Skeletal muscle satellite cell (primary cell): ENCODE results near the gene SETD6.

Experiments
- H3K27me3 ChIP-seq: 2 replicates; pipeline ENCODE4 v1.7.0; 2013; ENCODE audit warnings: low read length; ENCODE audit not compliant: control insufficient read depth, insufficient read depth
- H3K36me3 ChIP-seq: 2 replicates; pipeline ENCODE4 v1.7.0; 2013; ENCODE audit warnings: mild to moderate bottlenecking, control low read depth, low read length; ENCODE audit not compliant: insufficient read depth
- H3K4me1 ChIP-seq: 2 replicates; pipeline ENCODE4 v1.7.0; 2013; ENCODE audit warnings: low read length; ENCODE audit not compliant: control insufficient read depth, insufficient read depth
- H3K4me2 ChIP-seq: 2 replicates; pipeline ENCODE4 v1.7.0; 2013; ENCODE audit warnings: mild to moderate bottlenecking, low read length
- H3K4me3 ChIP-seq: 2 replicates; pipeline ENCODE4 v1.7.0; 2013; ENCODE audit warnings: low read length
- H3K9ac ChIP-seq: 2 replicates; pipeline ENCODE4 v1.7.0; 2013; ENCODE audit warnings: mild to moderate bottlenecking, low read depth, low read length, moderate library complexity
- H3K9me3 ChIP-seq: replicated peaks from 2 replicates; pipeline ENCODE4 v1.7.0; 2013; ENCODE audit warnings: mild to moderate bottlenecking, control low read depth, low read length

The SETD6 gene

DNA sequence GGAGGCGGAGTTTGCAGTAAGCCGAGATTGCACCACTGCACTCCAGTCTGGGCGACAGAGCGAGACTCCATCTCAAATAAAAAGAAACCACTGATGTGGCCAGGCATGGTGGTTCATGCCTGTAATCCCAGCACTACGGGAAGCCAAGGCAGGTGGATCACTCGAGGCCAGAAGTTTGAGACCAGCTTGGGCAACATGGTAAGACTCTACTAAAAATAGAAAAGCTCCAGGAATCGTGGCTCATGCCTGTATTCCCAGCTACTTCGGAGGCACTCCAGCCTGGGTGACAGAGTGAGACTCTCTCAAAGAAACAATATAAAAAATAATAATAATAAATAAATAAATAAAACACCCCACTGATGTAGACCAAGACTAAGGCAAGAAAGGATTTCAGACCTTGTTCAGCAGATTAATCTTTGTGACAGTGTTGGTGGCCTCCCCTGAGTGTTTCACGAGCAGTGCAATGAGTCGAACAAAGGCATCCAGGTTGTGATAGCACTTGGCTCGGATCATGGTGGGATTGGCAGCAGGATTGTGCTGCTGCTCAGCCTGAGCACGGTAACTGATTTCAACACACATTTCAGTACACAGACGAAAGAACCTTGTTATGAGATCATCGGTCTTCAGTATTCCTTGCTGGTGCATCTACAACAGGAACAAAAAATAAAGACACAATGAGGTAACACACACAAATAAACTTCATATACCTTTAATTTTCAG is 18.6 kb downstream of the SETD6 start:
- peaks cover 89% of the 10 kb centered on the region for H3K36me3 ChIP-seq
- no peak overlapping the region for H3K4me3 ChIP-seq
- H3K9ac ChIP-seq, result no peak overlapping the region

DNA sequence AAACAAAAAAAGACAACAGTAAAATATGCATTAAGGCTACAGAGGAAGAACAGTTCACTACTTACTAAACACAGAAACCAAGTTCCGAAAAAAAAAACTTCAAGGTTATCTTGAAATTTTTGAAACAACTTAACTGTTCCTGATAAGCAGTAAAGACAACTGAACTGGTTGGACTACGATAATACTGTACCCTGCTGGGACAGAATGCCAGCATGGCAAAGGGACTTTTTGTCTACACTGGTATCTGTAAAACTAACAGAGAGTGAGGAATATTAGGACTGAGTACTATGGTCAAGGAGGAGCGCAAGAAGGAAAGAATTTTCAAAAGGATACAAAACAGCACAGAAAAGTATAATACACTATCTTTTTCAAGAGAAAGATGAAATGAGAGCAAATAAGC is 19.8 kb downstream of the SETD6 start:
- Histone ChIP-seq H3K9me3 (no peaks in the 10 kb centered on the region), H3K4me2 (no peak overlapping the region), H3K27me3 (no peaks in the 10 kb centered on the region), H3K36me3 (peaks cover 90% of the 10 kb centered on the region), H3K4me3 (no peak overlapping the region), H3K4me1 (no peaks in the 10 kb centered on the region), H3K9ac (no peak overlapping the region)

More for the DNA sequence above, 18.6 kb downstream of the SETD6 start:
- Histone ChIP-seq H3K4me1 (no peaks in the 10 kb centered on the region), H3K9me3 (no peaks in the 10 kb centered on the region), H3K27me3 (no peaks in the 10 kb centered on the region), H3K4me2 (no peak overlapping the region)

DNA sequence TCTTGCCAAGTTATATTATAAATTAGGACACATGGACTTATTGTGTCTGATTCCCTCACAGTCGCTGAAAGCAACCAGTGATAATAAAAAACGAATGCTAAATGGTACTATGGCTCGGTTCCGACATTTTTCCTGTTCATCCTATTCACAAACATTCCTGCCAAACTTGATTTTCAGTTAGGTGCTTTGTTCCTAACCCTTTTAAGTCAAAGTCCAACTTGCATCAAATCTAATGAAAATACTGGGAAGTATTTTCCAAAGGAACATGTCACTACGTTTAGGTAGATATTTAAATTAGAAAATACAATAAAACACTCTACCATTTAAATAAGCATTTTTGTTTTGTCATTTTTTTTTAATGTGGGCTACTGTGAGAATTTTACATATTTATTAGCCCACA is 21.0 kb downstream of the SETD6 start:
- no peaks in the 10 kb centered on the region for H3K4me1 ChIP-seq
- H3K4me3 ChIP-seq, result no peak overlapping the region
- H3K27me3 ChIP-seq, result no peaks in the 10 kb centered on the region
- no peak overlapping the region for H3K4me2 ChIP-seq
- H3K9me3 ChIP-seq, result no peaks in the 10 kb centered on the region
- no peak overlapping the region for H3K9ac ChIP-seq
- peaks cover 89% of the 10 kb centered on the region for H3K36me3 ChIP-seq

DNA sequence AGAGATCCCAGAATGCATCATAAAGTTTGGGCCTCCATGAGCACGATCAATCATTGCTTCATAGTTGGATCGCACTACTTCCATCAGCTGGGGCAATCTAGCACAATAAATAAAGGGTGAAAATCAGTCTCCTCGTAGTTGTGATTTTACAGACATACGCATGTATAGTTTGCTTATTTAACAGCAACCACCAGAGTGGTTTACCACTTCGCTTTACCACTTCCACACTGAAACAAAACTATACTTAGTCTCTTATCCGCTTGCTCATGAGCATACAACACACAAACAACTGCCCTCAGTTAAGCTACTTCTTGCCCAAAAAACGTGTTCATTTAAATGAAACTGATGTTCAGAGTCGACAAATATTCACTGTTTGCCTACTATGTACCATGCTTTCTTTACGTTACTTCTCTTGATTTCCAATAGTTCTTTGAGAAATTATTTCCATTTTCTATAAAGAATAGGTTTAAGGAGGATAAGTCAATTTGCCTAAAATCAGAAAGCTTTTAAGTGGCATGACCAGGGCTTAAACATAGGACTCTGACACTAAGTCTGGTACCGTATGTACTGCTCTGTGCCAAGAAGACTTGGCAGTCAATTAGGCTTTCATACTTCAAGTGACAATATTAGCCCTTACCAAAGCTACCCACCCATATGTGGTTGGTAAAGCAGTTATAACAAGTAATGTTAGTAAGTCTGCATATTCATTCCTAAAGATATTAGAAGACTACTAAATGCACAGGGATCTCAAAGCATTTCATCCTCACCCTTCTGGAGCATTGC is 22.0 kb downstream of the SETD6 start:
- Histone ChIP-seq H3K27me3 (no peaks in the 10 kb centered on the region), H3K36me3 (peaks cover 89% of the 10 kb centered on the region), H3K9me3 (no peaks in the 10 kb centered on the region), H3K4me2 (no peak overlapping the region), H3K9ac (no peak overlapping the region), H3K4me1 (no peaks in the 10 kb centered on the region), H3K4me3 (no peak overlapping the region)

DNA sequence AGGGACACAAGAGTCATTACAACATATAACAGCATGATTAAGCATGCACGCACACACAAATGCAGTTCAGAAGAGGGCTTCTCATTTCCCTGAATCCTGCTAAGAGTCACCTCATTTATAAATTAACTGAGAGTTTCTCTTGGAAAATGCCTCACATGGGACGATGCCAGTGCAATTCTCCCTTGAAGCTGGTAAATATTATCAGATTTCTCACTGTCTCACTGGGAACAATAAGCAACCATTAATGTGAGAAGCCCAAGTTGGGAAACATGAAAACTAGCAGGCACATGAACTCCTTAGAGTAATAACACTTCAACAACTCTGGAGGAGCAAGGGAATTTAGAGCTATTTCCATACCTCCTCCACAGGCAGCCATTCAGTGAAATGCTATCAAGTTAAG is 26.4 kb downstream of the SETD6 start:
- Histone ChIP-seq H3K27me3 (no peaks in the 10 kb centered on the region), H3K9me3 (no peaks in the 10 kb centered on the region), H3K4me2 (no peak overlapping the region), H3K9ac (no peak overlapping the region), H3K4me1 (no peaks in the 10 kb centered on the region), H3K36me3 (peaks cover 95% of the 10 kb centered on the region), H3K4me3 (no peak overlapping the region)

DNA sequence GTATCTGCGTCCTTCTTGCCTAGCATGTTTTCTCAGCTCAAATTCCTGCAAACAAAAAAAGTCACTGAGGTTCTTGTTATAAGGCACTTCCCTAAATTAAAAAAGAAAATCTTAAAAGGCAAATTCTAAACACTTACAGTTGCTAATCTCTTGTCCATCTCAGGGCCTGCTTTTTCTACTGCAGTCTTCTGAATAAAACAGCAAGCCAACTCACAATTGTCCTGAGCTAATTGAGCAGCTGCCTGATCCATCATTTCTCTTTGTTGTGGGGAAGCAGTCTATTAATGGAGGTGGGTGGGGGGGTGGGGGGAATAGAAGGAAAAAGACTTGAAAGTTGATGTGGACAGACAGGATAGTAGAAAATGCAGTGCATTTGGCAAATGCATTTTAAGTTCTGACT is 27.0 kb downstream of the SETD6 start:
- Histone ChIP-seq H3K9me3 (no peaks in the 10 kb centered on the region), H3K9ac (no peak overlapping the region), H3K4me2 (no peak overlapping the region), H3K27me3 (no peaks in the 10 kb centered on the region), H3K36me3 (peaks cover 95% of the 10 kb centered on the region), H3K4me1 (peaks cover 3% of the 10 kb centered on the region), H3K4me3 (no peak overlapping the region)

DNA sequence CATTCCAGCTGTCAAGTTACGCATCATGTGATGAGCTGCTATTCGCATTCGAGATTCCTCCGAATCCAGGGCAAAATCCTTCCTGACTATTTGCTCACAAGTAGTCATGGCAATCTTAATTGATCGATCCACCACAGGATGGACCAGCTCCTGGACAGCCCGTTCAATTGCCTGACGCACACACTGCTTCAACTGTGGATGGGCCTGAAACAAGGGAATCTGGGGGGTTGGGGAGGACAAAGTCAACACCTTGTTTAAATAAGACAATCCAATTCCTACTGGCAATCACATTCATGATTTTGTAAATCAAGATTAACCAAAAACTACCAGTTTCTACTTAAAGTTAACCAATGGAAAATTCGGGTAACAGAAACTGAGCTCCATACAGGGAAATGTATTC is 28.4 kb downstream of the SETD6 start:
- no peak overlapping the region for H3K9ac ChIP-seq
- H3K4me2 ChIP-seq, result no peak overlapping the region
- H3K4me3 ChIP-seq, result no peak overlapping the region
- no peaks in the 10 kb centered on the region for H3K27me3 ChIP-seq
- no peaks in the 10 kb centered on the region for H3K9me3 ChIP-seq
- H3K4me1 ChIP-seq, result peaks cover 5% of the 10 kb centered on the region
- peaks cover 90% of the 10 kb centered on the region for H3K36me3 ChIP-seq

DNA sequence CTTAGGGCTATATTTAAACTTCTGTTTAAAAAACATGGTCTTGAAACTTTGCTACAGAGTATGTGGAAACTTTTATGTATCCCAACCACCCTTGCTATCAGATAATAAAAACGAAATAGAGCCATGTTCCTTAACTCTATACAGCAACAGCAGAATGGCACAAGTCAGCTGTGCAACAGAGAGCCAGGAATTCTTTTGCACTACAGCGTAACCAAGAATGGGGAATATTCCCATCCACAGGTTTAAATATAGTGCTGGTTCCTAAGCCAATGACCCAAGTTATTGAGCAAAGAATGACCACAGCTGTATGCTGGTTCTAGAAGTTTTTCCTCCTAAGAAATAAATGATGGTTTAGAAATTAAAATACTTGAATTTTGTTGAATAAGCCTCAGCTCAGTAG is 33.1 kb downstream of the SETD6 start:
- Histone ChIP-seq H3K4me1 (peaks cover 5% of the 10 kb centered on the region), H3K4me2 (no peak overlapping the region), H3K36me3 (peaks cover 77% of the 10 kb centered on the region), H3K4me3 (no peak overlapping the region), H3K9me3 (no peaks in the 10 kb centered on the region), H3K9ac (no peak overlapping the region), H3K27me3 (no peaks in the 10 kb centered on the region)

DNA sequence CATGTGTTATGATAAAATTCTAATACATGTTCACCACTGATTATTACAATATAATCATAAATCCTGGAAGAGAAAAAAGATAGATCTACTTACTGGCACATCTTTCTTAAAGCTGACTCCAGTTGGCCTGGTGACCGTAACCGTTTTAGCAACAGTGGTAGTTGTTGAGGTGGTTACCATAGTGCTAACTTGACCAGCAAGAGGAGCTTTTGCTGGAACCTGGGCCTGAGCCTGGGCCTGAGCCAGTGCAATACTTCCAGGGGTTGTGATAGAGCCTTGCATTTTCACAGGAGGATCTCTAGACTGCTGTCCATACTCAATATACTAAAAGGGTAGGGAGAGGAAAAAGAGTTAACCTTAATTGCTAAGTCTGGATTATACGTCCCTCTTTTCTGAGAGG is 36.2 kb downstream of the SETD6 start:
- Histone ChIP-seq H3K4me2 (no peak overlapping the region), H3K27me3 (no peaks in the 10 kb centered on the region), H3K4me1 (peaks cover 5% of the 10 kb centered on the region), H3K36me3 (peaks cover 73% of the 10 kb centered on the region), H3K9ac (no peak overlapping the region), H3K4me3 (no peak overlapping the region), H3K9me3 (no peaks in the 10 kb centered on the region)

DNA sequence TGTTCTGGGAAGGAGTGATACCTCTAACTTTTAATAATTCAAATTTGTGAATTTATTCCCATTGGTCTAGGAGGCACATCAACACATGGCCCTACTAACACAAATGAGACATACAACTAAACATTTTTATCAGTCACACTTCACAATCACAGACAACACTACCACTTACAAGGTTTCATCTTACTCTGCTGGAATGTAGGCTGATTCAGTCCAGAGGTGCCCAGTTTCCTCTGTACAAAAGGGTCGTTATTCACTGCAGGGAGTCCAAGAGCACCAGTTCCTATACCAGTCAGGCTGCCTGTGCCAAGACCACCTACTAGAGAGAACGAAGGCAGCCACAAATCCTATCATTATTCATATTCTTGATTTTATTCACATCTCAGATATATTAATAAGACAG is 41.4 kb downstream of the SETD6 start:
- Histone ChIP-seq H3K4me1 (no peaks in the 10 kb centered on the region), H3K4me3 (no peak overlapping the region), H3K36me3 (peaks cover 77% of the 10 kb centered on the region), H3K9ac (no peak overlapping the region), H3K4me2 (no peak overlapping the region), H3K27me3 (no peaks in the 10 kb centered on the region), H3K9me3 (no peaks in the 10 kb centered on the region)

DNA sequence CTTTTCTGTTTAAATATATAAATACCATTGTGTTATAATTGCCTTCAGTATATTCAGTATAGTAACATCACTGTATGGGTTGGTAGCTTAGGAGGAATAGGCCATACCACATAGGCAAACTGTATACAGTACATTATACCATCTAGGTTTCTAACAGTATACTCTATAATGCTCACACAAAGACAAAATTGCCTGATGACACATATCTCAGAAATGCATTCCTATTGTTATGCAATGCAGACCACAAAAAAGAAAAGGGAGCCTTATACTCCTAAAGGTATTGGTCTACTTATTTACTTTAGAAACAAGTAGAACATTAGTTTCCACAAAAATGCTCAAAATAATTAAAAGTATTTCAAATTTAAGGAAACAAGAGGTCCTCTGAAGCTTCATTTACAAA is 47.9 kb downstream of the SETD6 start:
- peaks cover 62% of the 10 kb centered on the region for H3K36me3 ChIP-seq

DNA sequence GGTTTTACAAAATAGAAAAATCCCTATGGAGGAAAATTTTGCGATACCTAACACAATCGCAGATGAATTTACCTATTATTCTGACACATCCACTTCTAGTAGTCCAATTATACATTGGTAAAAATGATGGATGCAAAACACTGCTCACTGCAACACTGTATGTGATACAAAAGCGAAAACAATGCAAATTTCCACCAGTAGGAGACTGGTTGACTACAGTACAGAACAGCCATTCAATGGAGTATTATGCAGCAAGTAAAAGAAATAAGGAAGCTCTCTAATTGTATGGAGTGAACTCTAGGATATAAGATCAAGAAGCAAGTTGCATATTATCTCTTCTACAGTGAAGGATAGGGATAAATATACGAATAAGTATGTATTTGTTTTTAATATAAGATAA is 48.5 kb downstream of the SETD6 start:
- Histone ChIP-seq H3K36me3 (peaks cover 57% of the 10 kb centered on the region), H3K4me2 (no peak overlapping the region), H3K27me3 (no peaks in the 10 kb centered on the region), H3K4me3 (no peak overlapping the region), H3K9ac (no peak overlapping the region), H3K4me1 (peaks cover 10% of the 10 kb centered on the region), H3K9me3 (no peaks in the 10 kb centered on the region)

More for the DNA sequence above, 47.9 kb downstream of the SETD6 start:
- Histone ChIP-seq H3K9ac (no peak overlapping the region), H3K9me3 (no peaks in the 10 kb centered on the region), H3K4me3 (no peak overlapping the region), H3K4me1 (peaks cover 10% of the 10 kb centered on the region), H3K4me2 (no peak overlapping the region), H3K27me3 (no peaks in the 10 kb centered on the region)
